AG04449 (cell line): Measurements from ENCODE around the gene DHRS7.

Experiments used
- CTCF ChIA-PET: fragments of 350-600 bp; formaldehyde crosslinking; extraction: SDS; loops from one replicate; lab custom pipeline; 2021; ENCODE audit warnings: antibody characterized with exemption; lab: Yijun Ruan, JAX
- POLR2A ChIA-PET: fragments of 400-600, 350-600 bp; formaldehyde crosslinking; extraction: SDS; loops from one replicate; lab custom pipeline; 2020; ENCODE audit warnings: antibody characterized with exemption, inconsistent platforms; lab: Yijun Ruan, JAX
- DNase-seq: peaks from one replicate; pipeline ENCODE4 v3.0.0-alpha.2; 2010; ENCODE audit warnings: low read depth, low spot score
- H3K4me3 ChIP-seq: 2 replicates; pipeline ENCODE4 v1.5.1; 2011; ENCODE audit warnings: low read depth, mild to moderate bottlenecking, control low read depth, low read length
- TF ChIP-seq, protein P1 (sequence below): IDR thresholded peaks from one replicate; pipeline ENCODE4 v1.5.1; 2011; ENCODE audit warnings: mild to moderate bottlenecking, moderate library complexity, low read length, control low read depth, inconsistent platforms; ENCODE audit not compliant: insufficient read depth; ENCODE audit errors: missing control alignments

Gene DHRS7

GRCh38 chr14:60199321-60199720 lies 34.1 kb upstream of the DHRS7 start:
- CTCF ChIA-PET = interaction anchor here (1.2 kb wide), 1 partner anchor 132 kb away, joined by 3 read pairs; no protein-coding TSS in a partner anchor
- POLR2A ChIA-PET = no interaction called here
- no peak for DNase-seq

DNA sequence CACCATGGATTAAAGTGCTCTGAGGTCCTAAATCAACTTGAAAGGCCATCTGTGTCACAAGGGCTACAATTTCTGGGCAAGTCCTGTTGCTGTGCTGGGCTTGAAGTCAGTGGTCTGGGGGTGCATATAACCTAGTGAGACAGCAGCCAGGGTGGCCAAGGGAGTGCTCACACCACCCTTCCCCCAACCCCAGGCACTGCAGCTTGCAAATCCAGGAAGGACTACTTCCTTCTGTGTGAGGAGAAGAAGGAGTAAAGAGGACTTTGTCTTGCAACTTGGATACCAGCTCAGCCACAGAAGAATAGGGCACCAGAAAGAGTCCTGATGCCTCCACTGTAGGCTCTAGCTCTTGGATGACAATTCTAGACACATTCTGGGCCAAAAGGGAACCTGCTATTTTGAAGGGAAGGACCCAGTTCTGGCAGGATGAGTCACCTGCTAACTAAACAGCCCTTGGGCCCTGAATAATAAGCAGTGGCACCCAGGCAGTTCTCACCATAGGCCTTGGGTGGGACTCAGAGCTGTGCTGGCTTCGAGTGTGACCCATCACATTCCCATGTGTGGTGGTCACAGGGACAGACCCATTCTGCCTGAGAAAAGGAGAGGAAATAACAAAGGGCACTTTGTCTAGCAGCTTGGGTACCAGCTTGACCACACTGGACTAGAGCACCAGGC lies 32.6 kb upstream of the DHRS7 start:
- no peak for DNase-seq
- no peak overlapping the region for H3K4me3 ChIP-seq
- POLR2A ChIA-PET = no interaction called here
- CTCF ChIA-PET = no interaction called here
- TF ChIP-seq, protein P1, sequence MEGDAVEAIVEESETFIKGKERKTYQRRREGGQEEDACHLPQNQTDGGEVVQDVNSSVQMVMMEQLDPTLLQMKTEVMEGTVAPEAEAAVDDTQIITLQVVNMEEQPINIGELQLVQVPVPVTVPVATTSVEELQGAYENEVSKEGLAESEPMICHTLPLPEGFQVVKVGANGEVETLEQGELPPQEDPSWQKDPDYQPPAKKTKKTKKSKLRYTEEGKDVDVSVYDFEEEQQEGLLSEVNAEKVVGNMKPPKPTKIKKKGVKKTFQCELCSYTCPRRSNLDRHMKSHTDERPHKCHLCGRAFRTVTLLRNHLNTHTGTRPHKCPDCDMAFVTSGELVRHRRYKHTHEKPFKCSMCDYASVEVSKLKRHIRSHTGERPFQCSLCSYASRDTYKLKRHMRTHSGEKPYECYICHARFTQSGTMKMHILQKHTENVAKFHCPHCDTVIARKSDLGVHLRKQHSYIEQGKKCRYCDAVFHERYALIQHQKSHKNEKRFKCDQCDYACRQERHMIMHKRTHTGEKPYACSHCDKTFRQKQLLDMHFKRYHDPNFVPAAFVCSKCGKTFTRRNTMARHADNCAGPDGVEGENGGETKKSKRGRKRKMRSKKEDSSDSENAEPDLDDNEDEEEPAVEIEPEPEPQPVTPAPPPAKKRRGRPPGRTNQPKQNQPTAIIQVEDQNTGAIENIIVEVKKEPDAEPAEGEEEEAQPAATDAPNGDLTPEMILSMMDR = no peak

More at GRCh38 chr14:60199321-60199720, 34.1 kb upstream of the DHRS7 start:
- H3K4me3 ChIP-seq = no peak overlapping the region
- TF ChIP-seq, protein P1 = no peak

DNA sequence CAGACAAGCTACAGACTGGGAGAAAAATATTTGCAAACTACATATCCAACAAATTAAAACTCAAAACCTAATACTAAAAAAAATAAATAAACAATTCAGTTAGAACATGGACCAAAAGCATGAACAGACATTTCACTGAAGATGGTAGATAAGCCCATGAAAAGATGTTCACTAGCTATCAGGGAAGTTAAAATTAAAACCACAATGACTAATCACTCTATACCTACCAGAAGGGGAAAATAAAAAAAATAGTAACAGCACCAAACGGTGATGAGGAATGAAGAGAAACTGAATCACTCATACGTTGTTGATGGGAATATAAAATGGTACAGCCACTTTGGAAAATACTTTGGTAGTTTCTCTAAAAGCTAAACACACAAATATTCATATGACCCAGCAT lies 31.1 kb upstream of the DHRS7 start:
- H3K4me3 ChIP-seq = no peak overlapping the region
- TF ChIP-seq, protein P1 = no peak
- CTCF ChIA-PET = interaction anchor here (1.1 to 3.3 kb wide), 4 partner anchors 12 to 1089 kb away, joined by 3 to 18 read pairs (median 5); no protein-coding TSS in a partner anchor
- POLR2A ChIA-PET = no interaction called here
- DNase-seq = no peak

DNA sequence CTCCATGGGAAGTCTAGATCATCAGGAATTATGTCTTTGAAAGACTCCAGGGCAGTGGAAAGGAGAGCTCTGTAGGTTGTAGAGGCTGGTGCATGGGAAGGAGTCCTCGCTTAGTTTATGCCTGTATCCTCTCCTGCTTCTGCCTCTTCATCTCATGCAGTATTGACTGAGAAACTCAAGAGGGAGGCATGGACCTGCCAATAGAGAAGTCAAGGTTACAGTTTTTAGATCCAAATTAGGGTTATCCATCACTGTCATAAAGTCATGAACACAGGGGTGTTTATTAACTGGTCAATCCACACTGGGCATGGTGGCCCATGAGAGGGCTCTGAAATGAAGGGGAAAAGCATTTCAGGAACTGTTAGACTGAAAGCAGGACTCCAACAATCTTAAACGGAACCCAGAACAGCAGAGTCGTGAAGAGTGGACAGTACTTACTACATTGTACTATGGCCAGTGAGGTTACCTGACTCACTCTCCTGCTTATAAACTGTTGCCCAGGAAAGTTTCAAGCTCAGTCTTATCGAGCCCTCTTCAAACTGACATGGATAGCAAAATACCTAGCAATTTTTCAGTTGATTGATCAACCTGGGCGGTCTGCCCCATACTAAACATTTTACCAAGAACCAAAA lies 30.1 kb upstream of the DHRS7 start:
- DNase-seq = no peak
- ChIA-PET CTCF (interaction anchor here (1.1 to 3.3 kb wide), 4 partner anchors 11 to 1090 kb away, joined by 3 to 18 read pairs (median 5); no protein-coding TSS in a partner anchor), POLR2A (no interaction called here)
- no peak overlapping the region for H3K4me3 ChIP-seq
- TF ChIP-seq, protein P1 = no peak

DNA sequence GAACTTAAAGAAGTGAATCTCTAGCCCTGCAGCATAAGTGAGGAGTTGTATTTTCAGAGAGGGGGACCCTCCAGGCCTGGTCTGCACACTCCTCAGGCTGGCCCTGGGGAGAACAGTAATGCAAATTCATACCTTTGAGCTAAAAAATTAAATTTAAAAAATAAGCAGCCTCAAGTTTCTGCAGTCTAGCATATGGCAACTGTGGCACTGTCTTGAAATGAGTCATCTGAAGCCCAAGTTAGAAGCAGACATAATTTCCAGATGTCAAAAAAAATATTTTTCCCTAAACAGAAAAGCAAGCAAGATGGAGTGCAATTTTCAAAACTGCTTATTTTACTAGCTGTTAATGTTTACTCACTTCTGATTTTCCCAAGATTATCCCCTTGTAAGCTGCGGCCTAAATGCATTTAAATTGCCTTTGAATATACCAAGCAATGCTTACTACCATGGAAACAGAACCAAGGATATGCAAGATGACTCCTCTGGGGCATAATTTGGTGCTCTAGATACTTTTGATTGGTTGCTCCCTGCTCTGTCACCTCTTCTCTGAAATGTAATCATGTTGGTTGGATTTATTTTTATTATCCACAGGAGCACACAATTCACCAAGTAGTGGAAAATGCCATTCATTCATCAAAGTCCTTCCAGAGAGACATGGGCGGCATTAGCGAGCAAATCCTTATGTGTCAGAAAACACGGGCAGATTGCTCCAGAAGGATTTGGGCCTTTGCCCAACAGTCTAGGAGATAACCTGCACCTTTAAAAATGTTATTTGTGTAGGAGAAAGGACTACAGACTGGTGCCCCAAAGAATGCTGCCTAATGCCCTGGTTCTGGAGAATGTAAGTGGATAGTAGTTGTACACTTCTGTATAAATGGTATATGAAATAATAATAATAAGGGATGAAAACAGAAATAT lies 25.0 kb upstream of the DHRS7 start:
- POLR2A ChIA-PET = no interaction called here

More for the DNA sequence above, 25.0 kb upstream of the DHRS7 start:
- TF ChIP-seq, protein P1 = no peak
- CTCF ChIA-PET = interaction anchor here (0.6 to 13.8 kb wide), 4 partner anchors 124 to 1095 kb away, joined by 3 to 295 read pairs (median 102); no protein-coding TSS in a partner anchor
- DNase-seq = no peak
- no peak overlapping the region for H3K4me3 ChIP-seq
